K562 (cell line): ENCODE measurements around the gene HLCS. TPM values are rescaled to one million over a fixed set of nuclear protein-coding genes. Genes with fewer than 3 reads are reported as not detected.

Source experiments
- CEBPB ChIP-seq: fragments of 450-650 bp; IDR thresholded peaks from 2 replicates; pipeline ENCODE4 v1.6.1; 2016; ENCODE audit warnings: missing genetic modification characterization, missing compliant biosample characterization
- CHD4 ChIP-seq: fragments of 200-600 bp; sonication (generic); IDR thresholded peaks from 3 replicates; pipeline ENCODE4 v1.6.1; 2012; ENCODE audit warnings: low read depth, mild to moderate bottlenecking, mixed read lengths, low read length, inconsistent platforms; ENCODE audit not compliant: insufficient read depth, insufficient replicate concordance, poor library complexity, severe bottlenecking
- DEAF1 ChIP-seq: fragments of 450-650 bp; formaldehyde crosslinking; IDR thresholded peaks from 2 replicates; pipeline ENCODE4 v1.4.0; 2020; ENCODE audit warnings: mild to moderate bottlenecking, moderate library complexity
- KLF10 ChIP-seq: fragments of 250-450 bp; sonication (Bioruptor Pico); IDR thresholded peaks from 2 replicates; pipeline ENCODE4 v1.6.1; 2021; ENCODE audit warnings: matching md5 sums
- NFRKB ChIP-seq: fragments of 450-650 bp; IDR thresholded peaks from 2 replicates; pipeline ENCODE4 v1.6.1; 2016; ENCODE audit warnings: low read depth
- PTTG1 ChIP-seq: fragments of 450-650 bp; IDR thresholded peaks from 2 replicates; pipeline ENCODE4 v1.6.1; 2016; ENCODE audit warnings: low read depth, mild to moderate bottlenecking, missing genetic modification characterization, missing compliant biosample characterization
- SNAPC5 ChIP-seq: fragments of 250-450 bp; sonication (Bioruptor Pico); IDR thresholded peaks from 2 replicates; pipeline ENCODE4 v1.8.0; 2021; ENCODE audit warnings: moderate library complexity, mild to moderate bottlenecking, inconsistent platforms
- SP2 ChIP-seq: IDR thresholded peaks from 2 replicates; pipeline ENCODE4 v1.6.1; 2011; ENCODE audit warnings: mild to moderate bottlenecking, low read depth, low read length, moderate library complexity; ENCODE audit not compliant: poor library complexity, severe bottlenecking; ENCODE audit errors: extremely low read depth
- STAG1 ChIP-seq: sonication (generic); formaldehyde crosslinking; IDR thresholded peaks from 2 replicates; pipeline ENCODE4 v1.5.0; 2020; ENCODE audit warnings: missing genetic modification reagents, borderline replicate concordance
- ZBTB17 ChIP-seq: fragments of 450-650 bp; formaldehyde crosslinking; IDR thresholded peaks from 2 replicates; pipeline ENCODE4 v1.4.0; 2020; ENCODE audit warnings: mild to moderate bottlenecking
- ZNF175 ChIP-seq: fragments of 200-800 bp; sonication (Bioruptor generic); IDR thresholded peaks from 2 replicates; pipeline ENCODE4 v1.6.1; 2016; ENCODE audit warnings: low read depth, mild to moderate bottlenecking, missing genetic modification characterization, missing compliant biosample characterization
- ZNF41 ChIP-seq: fragments of 250-450 bp; sonication (Bioruptor Pico); conservative IDR thresholded peaks from 2 replicates; pipeline ENCODE4 v1.4.0; 2020; ENCODE audit warnings: mild to moderate bottlenecking
- ZNF696 ChIP-seq: fragments of 250-450 bp; sonication (Bioruptor Pico); conservative IDR thresholded peaks from 2 replicates; pipeline ENCODE4 v1.4.0; 2020; ENCODE audit warnings: mild to moderate bottlenecking, moderate library complexity
- ZNF780A ChIP-seq: fragments of 250-450 bp; sonication (Bioruptor Pico); IDR thresholded peaks from 2 replicates; pipeline ENCODE4 v1.5.0; 2021; ENCODE audit warnings: mild to moderate bottlenecking
- polyA plus RNA-seq, 8 experiments: library from polyadenylated mRNA; depleted of rRNA in 4 of 8; stranded (reverse) in 5 of 8; unstranded in 3 of 8; fragments of >200 nt; fragmentation: Nextera tagmentation in 2 of 8; fragmentation: Illumina TruSeq in 1 of 8; extraction: Ambion mirVana in 2 of 8; extraction: Trizol in 1 of 8; gene quantifications; 2 replicates each; pipeline versions ENCODE4 v1.2.1 to v1.2.3, GENCODE V29; 2011 to 2014; ENCODE audit warnings: inconsistent platforms in 1 of 8, missing spikeins in 1 of 8
- total RNA-seq, 7 experiments: library from RNA; depleted of rRNA in 6 of 7; stranded (reverse); fragments of >200 nt in 6 of 7; fragmentation: Illumina TruSeq in 2 of 7; extraction: Trizol in 2 of 7; gene quantifications; 2 replicates each; pipeline versions ENCODE4 v1.2.1 to v1.2.3, GENCODE V29; 2011 to 2021; ENCODE audit warnings: low replicate concordance in 1 of 7
- TF ChIP-seq, protein P1 (sequence below): fragments of 250-450 bp; sonication (Bioruptor Pico); IDR thresholded peaks from 2 replicates; pipeline ENCODE4 v1.5.1; 2021; ENCODE audit warnings: mild to moderate bottlenecking
- TF ChIP-seq, protein P2 (sequence below), 2 experiments: fragments of 200-800 bp in 1 of 2; sonication (Bioruptor generic) in 1 of 2; sonication (generic) in 1 of 2; formaldehyde crosslinking in 1 of 2; IDR thresholded peaks in 1 of 2; conservative IDR thresholded peaks in 1 of 2; 2 replicates each; pipeline versions ENCODE4 v1.5.0 to v1.6.1; 2016 to 2020; ENCODE audit warnings: missing compliant biosample characterization in 1 of 2, missing genetic modification characterization in 1 of 2, missing genetic modification reagents in 1 of 2
- TF ChIP-seq, protein P3 (sequence below): fragments of 450-650 bp; conservative IDR thresholded peaks from 2 replicates; pipeline ENCODE4 v1.6.1; 2016; ENCODE audit warnings: missing genetic modification characterization, low read depth, mild to moderate bottlenecking, control low read depth, missing compliant biosample characterization
- TF ChIP-seq, protein P4 (sequence below): sonication (generic); formaldehyde crosslinking; IDR thresholded peaks from 2 replicates; pipeline ENCODE4 v1.8.0; 2023; ENCODE audit warnings: mild to moderate bottlenecking, missing genetic modification reagents

Gene HLCS
- total and polyA plus RNA-seq, 9 of the 15 experiments (the other 6 are each of a cell fraction or from before 2014, with no cell fraction given) = 3.0 to 21.5 (median 17.1) TPM

GRCh38 chr21:36966821-36967768, 626 bp upstream of the HLCS start (continued):
- TF ChIP-seq ZBTB17 (CRISPR knock-in tag) = no peak
- TF ChIP-seq CHD4 = peak; percentile 22
- no peak for TF ChIP-seq KLF10 (CRISPR knock-in tag)
- no peak for TF ChIP-seq ZNF41 (CRISPR knock-in tag)
- 0 out of 2 replicates have a peak, but pooled peaks have one; percentile 65 for TF ChIP-seq ZNF175 (CRISPR knock-in tag)
- TF ChIP-seq, protein P1, sequence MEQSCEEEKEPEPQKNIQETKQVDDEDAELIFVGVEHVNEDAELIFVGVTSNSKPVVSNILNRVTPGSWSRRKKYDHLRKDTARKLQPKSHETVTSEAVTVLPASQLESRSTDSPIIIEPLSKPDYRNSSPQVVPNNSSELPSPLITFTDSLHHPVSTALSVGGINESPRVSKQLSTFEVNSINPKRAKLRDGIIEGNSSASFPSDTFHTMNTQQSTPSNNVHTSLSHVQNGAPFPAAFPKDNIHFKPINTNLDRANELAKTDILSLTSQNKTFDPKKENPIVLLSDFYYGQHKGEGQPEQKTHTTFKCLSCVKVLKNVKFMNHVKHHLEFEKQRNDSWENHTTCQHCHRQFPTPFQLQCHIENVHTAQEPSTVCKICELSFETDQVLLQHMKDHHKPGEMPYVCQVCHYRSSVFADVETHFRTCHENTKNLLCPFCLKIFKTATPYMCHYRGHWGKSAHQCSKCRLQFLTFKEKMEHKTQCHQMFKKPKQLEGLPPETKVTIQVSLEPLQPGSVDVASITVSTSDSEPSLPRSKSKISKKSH (CRISPR knock-in tag) = no peak
- TF ChIP-seq PTTG1 = no peak
- no peak for TF ChIP-seq DEAF1
- TF ChIP-seq, protein P2, sequence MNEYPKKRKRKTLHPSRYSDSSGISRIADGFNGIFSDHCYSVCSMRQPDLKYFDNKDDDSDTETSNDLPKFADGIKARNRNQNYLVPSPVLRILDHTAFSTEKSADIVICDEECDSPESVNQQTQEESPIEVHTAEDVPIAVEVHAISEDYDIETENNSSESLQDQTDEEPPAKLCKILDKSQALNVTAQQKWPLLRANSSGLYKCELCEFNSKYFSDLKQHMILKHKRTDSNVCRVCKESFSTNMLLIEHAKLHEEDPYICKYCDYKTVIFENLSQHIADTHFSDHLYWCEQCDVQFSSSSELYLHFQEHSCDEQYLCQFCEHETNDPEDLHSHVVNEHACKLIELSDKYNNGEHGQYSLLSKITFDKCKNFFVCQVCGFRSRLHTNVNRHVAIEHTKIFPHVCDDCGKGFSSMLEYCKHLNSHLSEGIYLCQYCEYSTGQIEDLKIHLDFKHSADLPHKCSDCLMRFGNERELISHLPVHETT (CRISPR knock-in tag; conservative IDR thresholded peaks at IDR 0.05 in 1 of 2, IDR thresholded peaks at IDR 0.05 in 1 of 2) = peak in 1 of 2 experiments; percentile 28; a peak in 1 of 4 replicates
- TF ChIP-seq CEBPB = no peak
- no peak for TF ChIP-seq ZNF696 (CRISPR knock-in tag)
- 0 out of 2 replicates have a peak, but pooled peaks have one; percentile 31 for TF ChIP-seq NFRKB
- TF ChIP-seq SNAPC5 (CRISPR knock-in tag) = no peak
- TF ChIP-seq, protein P3, sequence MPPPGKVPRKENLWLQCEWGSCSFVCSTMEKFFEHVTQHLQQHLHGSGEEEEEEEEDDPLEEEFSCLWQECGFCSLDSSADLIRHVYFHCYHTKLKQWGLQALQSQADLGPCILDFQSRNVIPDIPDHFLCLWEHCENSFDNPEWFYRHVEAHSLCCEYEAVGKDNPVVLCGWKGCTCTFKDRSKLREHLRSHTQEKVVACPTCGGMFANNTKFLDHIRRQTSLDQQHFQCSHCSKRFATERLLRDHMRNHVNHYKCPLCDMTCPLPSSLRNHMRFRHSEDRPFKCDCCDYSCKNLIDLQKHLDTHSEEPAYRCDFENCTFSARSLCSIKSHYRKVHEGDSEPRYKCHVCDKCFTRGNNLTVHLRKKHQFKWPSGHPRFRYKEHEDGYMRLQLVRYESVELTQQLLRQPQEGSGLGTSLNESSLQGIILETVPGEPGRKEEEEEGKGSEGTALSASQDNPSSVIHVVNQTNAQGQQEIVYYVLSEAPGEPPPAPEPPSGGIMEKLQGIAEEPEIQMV = no peak
- TF ChIP-seq ZNF780A (CRISPR knock-in tag) = no peak
- no peak for TF ChIP-seq SP2
- TF ChIP-seq STAG1 = no peak
- TF ChIP-seq, protein P4, sequence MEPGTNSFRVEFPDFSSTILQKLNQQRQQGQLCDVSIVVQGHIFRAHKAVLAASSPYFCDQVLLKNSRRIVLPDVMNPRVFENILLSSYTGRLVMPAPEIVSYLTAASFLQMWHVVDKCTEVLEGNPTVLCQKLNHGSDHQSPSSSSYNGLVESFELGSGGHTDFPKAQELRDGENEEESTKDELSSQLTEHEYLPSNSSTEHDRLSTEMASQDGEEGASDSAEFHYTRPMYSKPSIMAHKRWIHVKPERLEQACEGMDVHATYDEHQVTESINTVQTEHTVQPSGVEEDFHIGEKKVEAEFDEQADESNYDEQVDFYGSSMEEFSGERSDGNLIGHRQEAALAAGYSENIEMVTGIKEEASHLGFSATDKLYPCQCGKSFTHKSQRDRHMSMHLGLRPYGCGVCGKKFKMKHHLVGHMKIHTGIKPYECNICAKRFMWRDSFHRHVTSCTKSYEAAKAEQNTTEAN (CRISPR knock-in tag) = no peak
